ENCODE data around the gene STARD10. TPM values are rescaled to one million over a fixed set of nuclear protein-coding genes. Genes with fewer than 3 reads are reported as not detected.
A peak's percentile ranks its signal among the peaks of the same experiment; 100 is the strongest.

Gene STARD10
- total and polyA plus RNA-seq, 9 of the 15 experiments (the other 6 are each of a cell fraction or from before 2014, with no cell fraction given), result 0.15 to 52.9 (median 32.3) TPM

- TF ChIP-seq RNF219 (CRISPR knock-in tag; IDR thresholded peaks at IDR 0.05) (0 out of 2 replicates have a peak, but pooled peaks have one; percentile 54), ZNF280B (CRISPR knock-in tag; IDR thresholded peaks at IDR 0.05) (no peak), ELF1 (tag; IDR thresholded peaks at IDR 0.05) (peak; percentile 65), RBM25 (IDR thresholded peaks at IDR 0.05; ENCODE audit: low read depth, low read length, severe bottlenecking) (peak; percentile 52), ZNF436 (CRISPR knock-in tag; IDR thresholded peaks at IDR 0.05) (no peak), E2F8 (IDR thresholded peaks at IDR 0.05; ENCODE audit: low read depth, partially characterized antibody) (no peak), ZBTB7A (IDR thresholded peaks at IDR 0.05; ENCODE audit: borderline replicate concordance, control insufficient read depth, low read depth, low read length) (peak; percentile 97), ZNF57 (CRISPR knock-in tag; IDR thresholded peaks at IDR 0.05) (0 out of 2 replicates have a peak, but pooled peaks have one; percentile 59), TSHZ1 (CRISPR knock-in tag; IDR thresholded peaks at IDR 0.05) (no peak), GTF3C2 (IDR thresholded peaks at IDR 0.05; ENCODE audit: borderline replicate concordance, extremely low read depth, insufficient read length) (no peak), EWSR1 (IDR thresholded peaks at IDR 0.05; ENCODE audit: borderline replicate concordance, low read depth, partially characterized antibody) (no peak)
Measured at GRCh38 chr11:72776117-72776843, 17.6 kb downstream of the STARD10 start (continued).

All from K562 (cell line).